ENCODE data around the gene ARHGAP40. TPM values are rescaled to one million over a fixed set of nuclear protein-coding genes. Genes with fewer than 3 reads are reported as not detected.

Gene ARHGAP40
- total and polyA plus RNA-seq, 2 experiments from 2014 or later: 0.21 TPM; not detected in 1

DNA sequence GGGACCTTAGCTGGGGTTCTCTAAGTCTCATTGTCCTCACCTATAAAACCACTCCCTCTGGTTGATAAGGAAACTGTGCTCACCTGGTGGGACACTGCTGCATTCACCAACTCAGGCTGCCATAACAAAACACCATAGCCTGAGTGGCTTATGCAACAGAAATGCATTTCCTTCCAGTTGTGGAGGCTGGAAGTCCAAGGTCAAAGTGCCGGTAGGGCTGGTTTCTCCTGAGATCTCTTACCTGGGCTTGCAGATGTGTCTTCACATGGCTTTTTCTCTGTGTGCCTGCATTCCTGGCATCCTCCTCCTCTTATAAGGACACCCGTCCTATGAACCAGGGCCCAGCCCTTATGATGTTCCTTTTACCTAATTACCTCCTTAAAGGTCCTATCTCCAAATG, 62.7 kb downstream of the ARHGAP40 start:
- DNase-seq (ENCODE audit: low spot score) (no peak), ATAC-seq (no peak)
- peaks cover 7% of the 10 kb centered on the region; the same call in 1 of the 2 replicates for H3K27me3 ChIP-seq (ENCODE audit: insufficient read depth)
- H3K27ac Mint-ChIP-seq: no peak overlapping the region
- H3K4me3 ChIP-seq: no peak overlapping the region
- no peaks in the 10 kb centered on the region for H3K9me3 Mint-ChIP-seq
- H3K9me2 ChIP-seq (ENCODE audit: insufficient read depth): no peaks in the 10 kb centered on the region
- H3K27me3 Mint-ChIP-seq (ENCODE audit: insufficient read depth, low read depth, poor library complexity): peaks cover 2% of the 10 kb centered on the region
- no peak overlapping the region for H2AFZ ChIP-seq
- H3K36me3 ChIP-seq (ENCODE audit: insufficient read depth): no peaks in the 10 kb centered on the region
- no peaks in the 10 kb centered on the region for H3K36me3 Mint-ChIP-seq (ENCODE audit: low read depth)
- H3F3A ChIP-seq (replicated peaks; ENCODE audit: low read depth): no peaks in the 10 kb centered on the region
- H3K4me2 ChIP-seq: no peak overlapping the region
- peaks cover 2% of the 10 kb centered on the region; the same call in 1 of the 2 replicates for H3K4me1 ChIP-seq (ENCODE audit: insufficient read depth)
- H3K27ac ChIP-seq (ENCODE audit: low read depth): no peak overlapping the region
- TF ChIP-seq EZH2phosphoT487 (IDR thresholded peaks at IDR 0.05; ENCODE audit: unreplicated experiment) (no peak), EZH2 (IDR thresholded peaks at IDR 0.05; ENCODE audit: low read depth, unreplicated experiment) (no peak), JUNB (IDR thresholded peaks at IDR 0.05; ENCODE audit: unreplicated experiment) (no peak), ZNF331 (CRISPR knock-in tag; IDR thresholded peaks at IDR 0.05; ENCODE audit: low read depth) (no peak), NANOG (IDR thresholded peaks at IDR 0.05; ENCODE audit: borderline replicate concordance) (no peak)
- TF ChIP-seq, protein P1, sequence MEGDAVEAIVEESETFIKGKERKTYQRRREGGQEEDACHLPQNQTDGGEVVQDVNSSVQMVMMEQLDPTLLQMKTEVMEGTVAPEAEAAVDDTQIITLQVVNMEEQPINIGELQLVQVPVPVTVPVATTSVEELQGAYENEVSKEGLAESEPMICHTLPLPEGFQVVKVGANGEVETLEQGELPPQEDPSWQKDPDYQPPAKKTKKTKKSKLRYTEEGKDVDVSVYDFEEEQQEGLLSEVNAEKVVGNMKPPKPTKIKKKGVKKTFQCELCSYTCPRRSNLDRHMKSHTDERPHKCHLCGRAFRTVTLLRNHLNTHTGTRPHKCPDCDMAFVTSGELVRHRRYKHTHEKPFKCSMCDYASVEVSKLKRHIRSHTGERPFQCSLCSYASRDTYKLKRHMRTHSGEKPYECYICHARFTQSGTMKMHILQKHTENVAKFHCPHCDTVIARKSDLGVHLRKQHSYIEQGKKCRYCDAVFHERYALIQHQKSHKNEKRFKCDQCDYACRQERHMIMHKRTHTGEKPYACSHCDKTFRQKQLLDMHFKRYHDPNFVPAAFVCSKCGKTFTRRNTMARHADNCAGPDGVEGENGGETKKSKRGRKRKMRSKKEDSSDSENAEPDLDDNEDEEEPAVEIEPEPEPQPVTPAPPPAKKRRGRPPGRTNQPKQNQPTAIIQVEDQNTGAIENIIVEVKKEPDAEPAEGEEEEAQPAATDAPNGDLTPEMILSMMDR (conservative IDR thresholded peaks at IDR 0.05; ENCODE audit: low read depth in 2 of 2): no peak
- TF ChIP-seq, protein P2, sequence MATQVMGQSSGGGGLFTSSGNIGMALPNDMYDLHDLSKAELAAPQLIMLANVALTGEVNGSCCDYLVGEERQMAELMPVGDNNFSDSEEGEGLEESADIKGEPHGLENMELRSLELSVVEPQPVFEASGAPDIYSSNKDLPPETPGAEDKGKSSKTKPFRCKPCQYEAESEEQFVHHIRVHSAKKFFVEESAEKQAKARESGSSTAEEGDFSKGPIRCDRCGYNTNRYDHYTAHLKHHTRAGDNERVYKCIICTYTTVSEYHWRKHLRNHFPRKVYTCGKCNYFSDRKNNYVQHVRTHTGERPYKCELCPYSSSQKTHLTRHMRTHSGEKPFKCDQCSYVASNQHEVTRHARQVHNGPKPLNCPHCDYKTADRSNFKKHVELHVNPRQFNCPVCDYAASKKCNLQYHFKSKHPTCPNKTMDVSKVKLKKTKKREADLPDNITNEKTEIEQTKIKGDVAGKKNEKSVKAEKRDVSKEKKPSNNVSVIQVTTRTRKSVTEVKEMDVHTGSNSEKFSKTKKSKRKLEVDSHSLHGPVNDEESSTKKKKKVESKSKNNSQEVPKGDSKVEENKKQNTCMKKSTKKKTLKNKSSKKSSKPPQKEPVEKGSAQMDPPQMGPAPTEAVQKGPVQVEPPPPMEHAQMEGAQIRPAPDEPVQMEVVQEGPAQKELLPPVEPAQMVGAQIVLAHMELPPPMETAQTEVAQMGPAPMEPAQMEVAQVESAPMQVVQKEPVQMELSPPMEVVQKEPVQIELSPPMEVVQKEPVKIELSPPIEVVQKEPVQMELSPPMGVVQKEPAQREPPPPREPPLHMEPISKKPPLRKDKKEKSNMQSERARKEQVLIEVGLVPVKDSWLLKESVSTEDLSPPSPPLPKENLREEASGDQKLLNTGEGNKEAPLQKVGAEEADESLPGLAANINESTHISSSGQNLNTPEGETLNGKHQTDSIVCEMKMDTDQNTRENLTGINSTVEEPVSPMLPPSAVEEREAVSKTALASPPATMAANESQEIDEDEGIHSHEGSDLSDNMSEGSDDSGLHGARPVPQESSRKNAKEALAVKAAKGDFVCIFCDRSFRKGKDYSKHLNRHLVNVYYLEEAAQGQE (IDR thresholded peaks at IDR 0.05; ENCODE audit: unreplicated experiment): no peak
- TF ChIP-seq, protein P3, sequence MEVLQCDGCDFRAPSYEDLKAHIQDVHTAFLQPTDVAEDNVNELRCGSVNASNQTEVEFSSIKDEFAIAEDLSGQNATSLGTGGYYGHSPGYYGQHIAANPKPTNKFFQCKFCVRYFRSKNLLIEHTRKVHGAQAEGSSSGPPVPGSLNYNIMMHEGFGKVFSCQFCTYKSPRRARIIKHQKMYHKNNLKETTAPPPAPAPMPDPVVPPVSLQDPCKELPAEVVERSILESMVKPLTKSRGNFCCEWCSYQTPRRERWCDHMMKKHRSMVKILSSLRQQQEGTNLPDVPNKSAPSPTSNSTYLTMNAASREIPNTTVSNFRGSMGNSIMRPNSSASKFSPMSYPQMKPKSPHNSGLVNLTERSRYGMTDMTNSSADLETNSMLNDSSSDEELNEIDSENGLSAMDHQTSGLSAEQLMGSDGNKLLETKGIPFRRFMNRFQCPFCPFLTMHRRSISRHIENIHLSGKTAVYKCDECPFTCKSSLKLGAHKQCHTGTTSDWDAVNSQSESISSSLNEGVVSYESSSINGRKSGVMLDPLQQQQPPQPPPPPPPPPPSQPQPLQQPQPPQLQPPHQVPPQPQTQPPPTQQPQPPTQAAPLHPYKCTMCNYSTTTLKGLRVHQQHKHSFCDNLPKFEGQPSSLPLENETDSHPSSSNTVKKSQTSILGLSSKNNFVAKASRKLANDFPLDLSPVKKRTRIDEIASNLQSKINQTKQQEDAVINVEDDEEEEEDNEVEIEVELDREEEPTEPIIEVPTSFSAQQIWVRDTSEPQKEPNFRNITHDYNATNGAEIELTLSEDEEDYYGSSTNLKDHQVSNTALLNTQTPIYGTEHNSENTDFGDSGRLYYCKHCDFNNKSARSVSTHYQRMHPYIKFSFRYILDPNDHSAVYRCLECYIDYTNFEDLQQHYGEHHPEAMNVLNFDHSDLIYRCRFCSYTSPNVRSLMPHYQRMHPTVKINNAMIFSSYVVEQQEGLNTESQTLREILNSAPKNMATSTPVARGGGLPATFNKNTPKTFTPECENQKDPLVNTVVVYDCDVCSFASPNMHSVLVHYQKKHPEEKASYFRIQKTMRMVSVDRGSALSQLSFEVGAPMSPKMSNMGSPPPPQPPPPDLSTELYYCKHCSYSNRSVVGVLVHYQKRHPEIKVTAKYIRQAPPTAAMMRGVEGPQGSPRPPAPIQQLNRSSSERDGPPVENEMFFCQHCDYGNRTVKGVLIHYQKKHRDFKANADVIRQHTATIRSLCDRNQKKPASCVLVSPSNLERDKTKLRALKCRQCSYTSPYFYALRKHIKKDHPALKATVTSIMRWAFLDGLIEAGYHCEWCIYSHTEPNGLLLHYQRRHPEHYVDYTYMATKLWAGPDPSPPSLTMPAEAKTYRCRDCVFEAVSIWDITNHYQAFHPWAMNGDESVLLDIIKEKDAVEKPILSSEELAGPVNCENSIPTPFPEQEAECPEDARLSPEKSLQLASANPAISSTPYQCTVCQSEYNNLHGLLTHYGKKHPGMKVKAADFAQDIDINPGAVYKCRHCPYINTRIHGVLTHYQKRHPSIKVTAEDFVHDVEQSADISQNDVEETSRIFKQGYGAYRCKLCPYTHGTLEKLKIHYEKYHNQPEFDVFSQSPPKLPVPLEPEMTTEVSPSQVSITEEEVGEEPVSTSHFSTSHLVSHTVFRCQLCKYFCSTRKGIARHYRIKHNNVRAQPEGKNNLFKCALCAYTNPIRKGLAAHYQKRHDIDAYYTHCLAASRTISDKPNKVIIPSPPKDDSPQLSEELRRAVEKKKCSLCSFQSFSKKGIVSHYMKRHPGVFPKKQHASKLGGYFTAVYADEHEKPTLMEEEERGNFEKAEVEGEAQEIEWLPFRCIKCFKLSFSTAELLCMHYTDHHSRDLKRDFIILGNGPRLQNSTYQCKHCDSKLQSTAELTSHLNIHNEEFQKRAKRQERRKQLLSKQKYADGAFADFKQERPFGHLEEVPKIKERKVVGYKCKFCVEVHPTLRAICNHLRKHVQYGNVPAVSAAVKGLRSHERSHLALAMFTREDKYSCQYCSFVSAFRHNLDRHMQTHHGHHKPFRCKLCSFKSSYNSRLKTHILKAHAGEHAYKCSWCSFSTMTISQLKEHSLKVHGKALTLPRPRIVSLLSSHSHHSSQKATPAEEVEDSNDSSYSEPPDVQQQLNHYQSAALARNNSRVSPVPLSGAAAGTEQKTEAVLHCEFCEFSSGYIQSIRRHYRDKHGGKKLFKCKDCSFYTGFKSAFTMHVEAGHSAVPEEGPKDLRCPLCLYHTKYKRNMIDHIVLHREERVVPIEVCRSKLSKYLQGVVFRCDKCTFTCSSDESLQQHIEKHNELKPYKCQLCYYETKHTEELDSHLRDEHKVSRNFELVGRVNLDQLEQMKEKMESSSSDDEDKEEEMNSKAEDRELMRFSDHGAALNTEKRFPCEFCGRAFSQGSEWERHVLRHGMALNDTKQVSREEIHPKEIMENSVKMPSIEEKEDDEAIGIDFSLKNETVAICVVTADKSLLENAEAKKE (CRISPR knock-in tag; IDR thresholded peaks at IDR 0.05): no peak
- no peaks in the 10 kb centered on the region for H4K20me1 ChIP-seq (replicated peaks; ENCODE audit: insufficient read depth)
- no peaks in the 10 kb centered on the region for H3K79me2 ChIP-seq (replicated peaks; ENCODE audit: insufficient read depth)
- H3K4me1 Mint-ChIP-seq: peaks cover 12% of the 10 kb centered on the region; the same call in 2 of the 3 replicates
- H3K4me3 Mint-ChIP-seq: no peak overlapping the region
